ENCODE results near the gene RERG.

RERG gene

DNA sequence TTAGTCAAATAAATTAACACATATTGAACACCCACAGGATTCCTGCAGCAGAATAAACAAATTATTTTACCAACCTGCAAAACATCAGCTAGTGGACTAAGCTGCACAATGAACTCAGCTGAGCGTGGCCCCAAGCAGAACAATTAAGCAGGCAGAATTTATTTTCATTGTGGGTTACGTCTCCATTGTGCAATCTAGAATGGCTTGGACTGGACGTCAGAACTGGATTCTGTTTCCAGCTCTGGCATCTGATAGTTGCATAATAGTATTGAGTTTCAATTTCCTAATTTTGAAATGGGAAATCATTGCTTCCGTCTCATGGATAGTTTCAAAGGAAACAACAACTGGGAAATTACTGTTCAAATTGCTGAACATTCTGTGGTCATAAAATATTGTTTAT, 35.5 kb upstream of the RERG start:
- TF ChIP-seq YY1 (IDR thresholded peaks at IDR 0.05; ENCODE audit: low read depth): no peak
- TF ChIP-seq CEBPB (IDR thresholded peaks at IDR 0.05): peak; percentile 74

DNA sequence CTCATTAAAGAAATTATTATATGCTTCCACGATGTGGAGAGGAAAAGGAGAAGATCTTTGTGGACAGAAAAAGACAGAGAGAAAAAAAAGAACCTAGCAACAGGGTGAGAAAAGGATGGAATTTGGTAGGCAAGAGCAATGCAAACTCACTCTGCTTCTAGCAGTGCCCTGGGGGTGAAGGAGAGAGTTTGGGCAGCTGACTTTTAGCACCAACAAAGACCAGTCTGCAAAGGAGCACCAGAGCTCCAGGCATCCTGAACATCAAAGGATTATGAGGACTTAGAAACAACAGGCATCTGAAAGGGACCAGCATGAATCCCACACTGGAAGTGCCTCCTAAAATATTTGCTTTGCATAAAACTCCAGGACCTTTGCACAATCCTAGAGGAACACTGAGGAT, 32.8 kb upstream of the RERG start:
- no peak for TF ChIP-seq TCF12 (IDR thresholded peaks at IDR 0.05; ENCODE audit: low read depth)
- TF ChIP-seq FOXM1 (IDR thresholded peaks at IDR 0.05; ENCODE audit: borderline replicate concordance, low read depth): no peak
- no peak for TF ChIP-seq RAD21 (IDR thresholded peaks at IDR 0.05; ENCODE audit: low read depth)
- TF ChIP-seq EP300 (IDR thresholded peaks at IDR 0.05; ENCODE audit: borderline replicate concordance): no peak

- TF ChIP-seq TCF12 (IDR thresholded peaks at IDR 0.05; ENCODE audit: low read depth) (no peak), EGR1 (IDR thresholded peaks at IDR 0.05) (no peak)
These were observed 23.7 kb upstream of the RERG start for GRCh38 chr12:15244926-15245325.

DNA sequence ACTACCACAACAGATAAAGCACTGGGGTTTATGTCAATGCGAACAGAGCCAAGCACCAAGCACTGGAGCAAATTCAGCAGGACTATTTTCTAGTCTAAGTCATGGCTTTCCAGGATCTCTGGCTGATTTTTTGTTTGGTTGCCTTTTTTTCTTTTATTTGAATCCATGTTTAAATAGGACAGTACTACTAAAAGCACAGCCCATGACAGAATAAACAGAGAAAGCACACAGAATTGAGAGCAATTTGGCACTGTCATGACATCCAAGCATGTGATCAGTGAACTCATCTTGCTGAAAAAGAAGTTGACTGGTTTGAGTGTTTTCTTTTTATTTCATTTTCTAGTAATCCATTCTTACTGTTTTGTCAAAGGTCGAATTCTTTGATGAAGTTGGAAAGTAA, 23.1 kb upstream of the RERG start:
- no peak for TF ChIP-seq TCF12 (IDR thresholded peaks at IDR 0.05; ENCODE audit: low read depth)
- no peak for TF ChIP-seq USF1 (IDR thresholded peaks at IDR 0.05)
- no peak for TF ChIP-seq EP300 (IDR thresholded peaks at IDR 0.05; ENCODE audit: borderline replicate concordance)
- no peak for TF ChIP-seq TEAD4 (IDR thresholded peaks at IDR 0.05)
- no peak for TF ChIP-seq YY1 (IDR thresholded peaks at IDR 0.05; ENCODE audit: low read depth)
- TF ChIP-seq CREB1 (IDR thresholded peaks at IDR 0.05; ENCODE audit: low read depth): no peak
- TF ChIP-seq CEBPB (IDR thresholded peaks at IDR 0.05): no peak
- no peak for TF ChIP-seq ZBTB7A (IDR thresholded peaks at IDR 0.05; ENCODE audit: low read depth)
- no peak for TF ChIP-seq REST (IDR thresholded peaks at IDR 0.05; ENCODE audit: low read depth)
- TF ChIP-seq FOXM1 (IDR thresholded peaks at IDR 0.05; ENCODE audit: borderline replicate concordance, low read depth): no peak
- no peak for TF ChIP-seq TAF1 (IDR thresholded peaks at IDR 0.05; ENCODE audit: low read depth)
- TF ChIP-seq, protein P1, sequence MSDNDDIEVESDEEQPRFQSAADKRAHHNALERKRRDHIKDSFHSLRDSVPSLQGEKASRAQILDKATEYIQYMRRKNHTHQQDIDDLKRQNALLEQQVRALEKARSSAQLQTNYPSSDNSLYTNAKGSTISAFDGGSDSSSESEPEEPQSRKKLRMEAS (IDR thresholded peaks at IDR 0.05): no peak
- no peak for TF ChIP-seq RAD21 (IDR thresholded peaks at IDR 0.05; ENCODE audit: low read depth)
- TF ChIP-seq NFIC (IDR thresholded peaks at IDR 0.05): no peak
- no peak for TF ChIP-seq EGR1 (IDR thresholded peaks at IDR 0.05)

GRCh38 chr12:15243102-15243501, 21.9 kb upstream of the RERG start:
- no peak for TF ChIP-seq TAF1 (IDR thresholded peaks at IDR 0.05; ENCODE audit: low read depth)
- no peak for TF ChIP-seq REST (IDR thresholded peaks at IDR 0.05; ENCODE audit: low read depth)
- TF ChIP-seq EGR1 (IDR thresholded peaks at IDR 0.05): no peak
- no peak for TF ChIP-seq TEAD4 (IDR thresholded peaks at IDR 0.05)
- no peak for TF ChIP-seq FOXM1 (IDR thresholded peaks at IDR 0.05; ENCODE audit: borderline replicate concordance, low read depth)
- TF ChIP-seq NFIC (IDR thresholded peaks at IDR 0.05): no peak
- TF ChIP-seq, protein P1 (IDR thresholded peaks at IDR 0.05): no peak
- TF ChIP-seq ZBTB7A (IDR thresholded peaks at IDR 0.05; ENCODE audit: low read depth): no peak
- no peak for TF ChIP-seq EP300 (IDR thresholded peaks at IDR 0.05; ENCODE audit: borderline replicate concordance)
- no peak for TF ChIP-seq CEBPB (IDR thresholded peaks at IDR 0.05)
- TF ChIP-seq USF1 (IDR thresholded peaks at IDR 0.05): no peak
- no peak for TF ChIP-seq RAD21 (IDR thresholded peaks at IDR 0.05; ENCODE audit: low read depth)
- no peak for TF ChIP-seq CREB1 (IDR thresholded peaks at IDR 0.05; ENCODE audit: low read depth)
- TF ChIP-seq TCF12 (IDR thresholded peaks at IDR 0.05; ENCODE audit: low read depth): no peak

GRCh38 chr12:15240898-15241297, 19.7 kb upstream of the RERG start:
- TF ChIP-seq, protein P1 (IDR thresholded peaks at IDR 0.05): no peak
- TF ChIP-seq TEAD4 (IDR thresholded peaks at IDR 0.05) (no peak), REST (IDR thresholded peaks at IDR 0.05; ENCODE audit: low read depth) (no peak), FOXM1 (IDR thresholded peaks at IDR 0.05; ENCODE audit: borderline replicate concordance, low read depth) (no peak), RAD21 (IDR thresholded peaks at IDR 0.05; ENCODE audit: low read depth) (no peak), TAF1 (IDR thresholded peaks at IDR 0.05; ENCODE audit: low read depth) (no peak), TCF12 (IDR thresholded peaks at IDR 0.05; ENCODE audit: low read depth) (no peak), YY1 (IDR thresholded peaks at IDR 0.05; ENCODE audit: low read depth) (no peak), USF1 (IDR thresholded peaks at IDR 0.05) (no peak), CEBPB (IDR thresholded peaks at IDR 0.05) (no peak), CREB1 (IDR thresholded peaks at IDR 0.05; ENCODE audit: low read depth) (no peak), NFIC (IDR thresholded peaks at IDR 0.05) (no peak), EGR1 (IDR thresholded peaks at IDR 0.05) (no peak), EP300 (IDR thresholded peaks at IDR 0.05; ENCODE audit: borderline replicate concordance) (no peak), ZBTB7A (IDR thresholded peaks at IDR 0.05; ENCODE audit: low read depth) (no peak)
